Osteoblast (primary cell): ENCODE measurements around the gene DMRTB1. TPM values are rescaled to one million over a fixed set of nuclear protein-coding genes. Genes with fewer than 3 reads are reported as not detected.

Source experiments
- DNase-seq: peaks from one replicate; pipeline ENCODE4 v3.0.0; 2011; ENCODE audit warnings: low spot score, mixed read lengths; ENCODE audit not compliant: insufficient read length; ENCODE audit errors: missing footprints
- H2AFZ ChIP-seq: 2 replicates; pipeline ENCODE4 v1.6.0; 2011; ENCODE audit warnings: mild to moderate bottlenecking, low read length
- H3K27ac ChIP-seq: 2 replicates; pipeline ENCODE4 v1.5.1; 2011; ENCODE audit warnings: mild to moderate bottlenecking, low read depth, low read length, moderate library complexity
- H3K27me3 ChIP-seq: 2 replicates; pipeline ENCODE4 v1.6.0; 2012; ENCODE audit warnings: mild to moderate bottlenecking, control low read depth, inconsistent platforms, low read length, moderate library complexity; ENCODE audit not compliant: insufficient read depth
- H3K36me3 ChIP-seq: 2 replicates; pipeline ENCODE4 v1.5.1; 2011; ENCODE audit warnings: mild to moderate bottlenecking, low read length, control low read depth, moderate library complexity; ENCODE audit not compliant: insufficient read depth
- H3K4me1 ChIP-seq: 2 replicates; pipeline ENCODE4 v1.5.1; 2011; ENCODE audit warnings: mild to moderate bottlenecking, low read length, control low read depth, moderate library complexity; ENCODE audit not compliant: insufficient read depth
- H3K4me2 ChIP-seq: 2 replicates; pipeline ENCODE4 v1.6.0; 2011; ENCODE audit warnings: mild to moderate bottlenecking, low read length; ENCODE audit not compliant: insufficient read depth
- H3K4me3 ChIP-seq: fragments of 200-600 bp; sonication (generic); 3 replicates; pipeline ENCODE4 v1.5.1; 2012; ENCODE audit warnings: mild to moderate bottlenecking, low read length, inconsistent platforms; ENCODE audit not compliant: insufficient read depth
- H3K79me2 ChIP-seq: 2 replicates; pipeline ENCODE4 v1.6.0; 2012; ENCODE audit warnings: mild to moderate bottlenecking, low read length, control low read depth, inconsistent platforms; ENCODE audit not compliant: insufficient read depth
- H3K9me3 ChIP-seq: 2 replicates; pipeline ENCODE4 v1.5.1; 2011; ENCODE audit warnings: low read depth, low read length, control low read depth
- H4K20me1 ChIP-seq: 2 replicates; pipeline ENCODE4 v1.6.0; 2012; ENCODE audit warnings: mild to moderate bottlenecking, low read length, control low read depth; ENCODE audit not compliant: insufficient read depth
- CTCF ChIP-seq: IDR thresholded peaks from 2 replicates; pipeline ENCODE4 v1.5.1; 2011; ENCODE audit warnings: mild to moderate bottlenecking, low read depth, low read length, moderate library complexity; ENCODE audit errors: extremely low read depth
- total RNA-seq: library from RNA; depleted of rRNA; stranded (reverse); fragments of >200 nt; gene quantifications from 2 replicates; pipeline ENCODE4 v1.2.3, GENCODE V29; 2012

Gene DMRTB1
- total RNA-seq, 1 donor: not detected

GRCh38 chr1:53473463-53473862, 14.3 kb downstream of the DMRTB1 start:
- Histone ChIP-seq H3K4me3 (no peak overlapping the region), H3K27ac (no peak overlapping the region), H3K36me3 (no peaks in the 10 kb centered on the region), H3K9me3 (no peaks in the 10 kb centered on the region), H4K20me1 (no peaks in the 10 kb centered on the region), H3K4me1 (no peaks in the 10 kb centered on the region), H3K27me3 (peaks cover 29% of the 10 kb centered on the region), H3K79me2 (no peaks in the 10 kb centered on the region), H2AFZ (no peak overlapping the region), H3K4me2 (no peak overlapping the region)
- DNase-seq: no peak
- TF ChIP-seq CTCF: peak; percentile 48

- Histone ChIP-seq H3K27me3 (peaks cover 41% of the 10 kb centered on the region), H3K4me3 (no peak overlapping the region), H3K9me3 (no peaks in the 10 kb centered on the region), H2AFZ (no peak overlapping the region), H3K79me2 (no peaks in the 10 kb centered on the region), H3K4me2 (no peak overlapping the region), H3K4me1 (no peaks in the 10 kb centered on the region), H3K36me3 (no peaks in the 10 kb centered on the region), H3K27ac (no peak overlapping the region), H4K20me1 (no peaks in the 10 kb centered on the region)
- DNase-seq: no peak
- no peak for TF ChIP-seq CTCF
These were observed 16.5 kb downstream of the DMRTB1 start for GRCh38 chr1:53475664-53476063.

- Histone ChIP-seq H3K36me3 (no peaks in the 10 kb centered on the region), H3K4me3 (no peak overlapping the region), H3K4me2 (no peak overlapping the region), H3K27ac (no peak overlapping the region), H4K20me1 (no peaks in the 10 kb centered on the region), H3K27me3 (peaks cover 45% of the 10 kb centered on the region), H3K79me2 (no peaks in the 10 kb centered on the region), H2AFZ (no peak overlapping the region), H3K4me1 (no peaks in the 10 kb centered on the region), H3K9me3 (no peaks in the 10 kb centered on the region)
- TF ChIP-seq CTCF: no peak
- DNase-seq: no peak
These were observed 17.4 kb downstream of the DMRTB1 start for GRCh38 chr1:53476579-53476978.

GRCh38 chr1:53477651-53478501, 18.7 kb downstream of the DMRTB1 start:
- Histone ChIP-seq H3K9me3 (no peaks in the 10 kb centered on the region), H2AFZ (no peak overlapping the region), H3K79me2 (no peaks in the 10 kb centered on the region), H3K36me3 (no peaks in the 10 kb centered on the region), H3K27ac (no peak overlapping the region), H3K4me1 (no peaks in the 10 kb centered on the region), H3K4me3 (no peak overlapping the region), H3K27me3 (peaks cover 56% of the 10 kb centered on the region), H4K20me1 (no peaks in the 10 kb centered on the region), H3K4me2 (no peak overlapping the region)
- no peak for TF ChIP-seq CTCF
- DNase-seq: no peak
